GM12878 (cell line): ENCODE results near the gene TBC1D2B. TPM values are rescaled to one million over a fixed set of nuclear protein-coding genes. Genes with fewer than 3 reads are reported as not detected.

Experiments used
- CBX3 ChIP-seq: fragments of 200-600 bp; sonication (generic); IDR thresholded peaks from 2 replicates; pipeline ENCODE4 v1.6.1; 2016; ENCODE audit warnings: low read depth, borderline replicate concordance
- EGR1 ChIP-seq, 2 experiments: IDR thresholded peaks; 1 replicate in 1 of 2; 2 replicates in 1 of 2; pipeline ENCODE4 v1.6.1; 2011 to 2012; ENCODE audit warnings: low read depth in 2 of 2, low read length in 2 of 2, borderline replicate concordance in 1 of 2, mild to moderate bottlenecking in 1 of 2, moderate library complexity in 1 of 2
- ESRRA ChIP-seq: IDR thresholded peaks from 2 replicates; pipeline ENCODE4 v1.6.1; 2012; ENCODE audit warnings: mild to moderate bottlenecking, low read length, improper control_type of control experiment
- ETV6 ChIP-seq, 2 experiments: fragments of 450-650 bp in 1 of 2; IDR thresholded peaks in 1 of 2; conservative IDR thresholded peaks in 1 of 2; 2 replicates each; pipeline ENCODE4 v1.6.1; 2014; ENCODE audit warnings: antibody characterized with exemption in 1 of 2, borderline replicate concordance in 1 of 2, low read depth in 1 of 2, mild to moderate bottlenecking in 1 of 2, moderate library complexity in 1 of 2
- HCFC1 ChIP-seq: fragments of 150-350 bp; IDR thresholded peaks from 2 replicates; pipeline ENCODE4 v1.6.1; 2014; ENCODE audit warnings: low read length
- IKZF2 ChIP-seq, 2 experiments: fragments of 450-650 bp; IDR thresholded peaks; 2 replicates each; pipeline ENCODE4 v1.6.1; 2017; ENCODE audit warnings: mild to moderate bottlenecking in 2 of 2, moderate library complexity in 2 of 2
- IRF3 ChIP-seq: fragments of 450-650 bp; IDR thresholded peaks from 2 replicates; pipeline ENCODE4 v1.6.1; 2014; ENCODE audit warnings: mild to moderate bottlenecking
- IRF4 ChIP-seq: IDR thresholded peaks from 2 replicates; pipeline ENCODE4 v1.6.1; 2011; ENCODE audit warnings: low read depth, low read length
- KAT2A ChIP-seq: conservative IDR thresholded peaks from 2 replicates; pipeline ENCODE4 v1.6.1; 2011; ENCODE audit warnings: low read depth, low read length; ENCODE audit not compliant: control insufficient read depth
- MLLT1 ChIP-seq: fragments of 450-650 bp; IDR thresholded peaks from 2 replicates; pipeline ENCODE4 v1.6.1; 2016; ENCODE audit warnings: mild to moderate bottlenecking
- NFYB ChIP-seq: IDR thresholded peaks from 2 replicates; pipeline ENCODE4 v1.6.1; 2011; ENCODE audit warnings: low read depth, mild to moderate bottlenecking, low read length, improper control_type of control experiment, moderate library complexity; ENCODE audit not compliant: insufficient read depth
- NR2C2 ChIP-seq: IDR thresholded peaks from 2 replicates; pipeline ENCODE4 v1.6.1; 2011; ENCODE audit warnings: borderline replicate concordance, low read depth; ENCODE audit not compliant: control insufficient read depth, insufficient read length
- PKNOX1 ChIP-seq: fragments of 450-650 bp; IDR thresholded peaks from 2 replicates; pipeline ENCODE4 v1.6.1; 2016; ENCODE audit warnings: mild to moderate bottlenecking
- PML ChIP-seq: IDR thresholded peaks from 2 replicates; pipeline ENCODE4 v1.6.1; 2012; ENCODE audit warnings: low read length, inconsistent platforms
- SIX5 ChIP-seq: IDR thresholded peaks from 2 replicates; pipeline ENCODE4 v1.6.1; 2011; ENCODE audit warnings: mild to moderate bottlenecking, low read depth, low read length, moderate library complexity; ENCODE audit not compliant: severe bottlenecking
- STAT1 ChIP-seq: fragments of 450-650 bp; conservative IDR thresholded peaks from 2 replicates; pipeline ENCODE4 v1.6.1; 2014; ENCODE audit warnings: antibody characterized with exemption, mild to moderate bottlenecking
- TAF1 ChIP-seq: IDR thresholded peaks from 2 replicates; pipeline ENCODE4 v1.6.1; 2011; ENCODE audit warnings: mild to moderate bottlenecking, low read depth, low read length, borderline replicate concordance
- TCF12 ChIP-seq: IDR thresholded peaks from 2 replicates; pipeline ENCODE4 v1.6.1; 2011; ENCODE audit warnings: low read depth, mild to moderate bottlenecking, low read length
- polyA plus RNA-seq, 11 experiments: library from polyadenylated mRNA; depleted of rRNA in 4 of 11; unstranded in 6 of 11; stranded (reverse) in 5 of 11; fragments of >200 nt; fragmentation: Nextera tagmentation in 4 of 11; fragmentation: Illumina TruSeq in 1 of 11; extraction: Ambion mirVana in 4 of 11; extraction: Trizol in 1 of 11; gene quantifications; 1 replicate in 1 of 11; 2 replicates in 10 of 11; pipeline versions ENCODE4 v1.2.1 to v1.2.3, GENCODE V29; 2011 to 2016; ENCODE audit warnings: inconsistent platforms in 2 of 11, missing spikeins in 2 of 11, low read depth in 1 of 11
- total RNA-seq, 4 experiments: library from RNA; depleted of rRNA in 3 of 4; stranded (reverse); fragments of >200 nt in 3 of 4; fragmentation: Illumina TruSeq in 1 of 4; extraction: Trizol in 1 of 4; gene quantifications; 2 replicates each; pipeline versions ENCODE4 v1.2.1 to v1.2.3, GENCODE V29; 2013 to 2021
- TF ChIP-seq, protein P1 (sequence below): fragments of 450-650 bp; IDR thresholded peaks from 2 replicates; pipeline ENCODE4 v1.6.1; 2017; ENCODE audit warnings: low read depth, mild to moderate bottlenecking, moderate library complexity
- TF ChIP-seq, protein P2 (sequence below): fragments of 450-650 bp; IDR thresholded peaks from 2 replicates; pipeline ENCODE4 v1.6.1; 2017; ENCODE audit warnings: mild to moderate bottlenecking, moderate library complexity

Gene TBC1D2B
- total and polyA plus RNA-seq, 10 of the 15 experiments (the other 5 are each of a cell fraction or from before 2014, with no cell fraction given): 1.3 to 53.4 (median 19.4) TPM

GRCh38 chr15:78087951-78088772 is 10.7 kb upstream of the TBC1D2B start (continued):
- TF ChIP-seq IRF4: 0 out of 2 replicates have a peak, but pooled peaks have one; percentile 9
- TF ChIP-seq TAF1: no peak
- TF ChIP-seq CBX3: no peak
- no peak for TF ChIP-seq PML
- no peak for TF ChIP-seq PKNOX1
- TF ChIP-seq IKZF2 (IDR thresholded peaks at IDR 0.05): peak; percentile 60 to 71; a peak in 3 of 4 replicates
- no peak for TF ChIP-seq HCFC1
- 0 out of 2 replicates have a peak, but pooled peaks have one; percentile 45 for TF ChIP-seq TCF12
- TF ChIP-seq EGR1 (IDR thresholded peaks at IDR 0.05; ENCODE audit: borderline replicate concordance in 1 of 2, low read depth in 2 of 2, low read length in 2 of 2): no peak
- no peak for TF ChIP-seq IRF3
- no peak for TF ChIP-seq NFYB
- no peak for TF ChIP-seq ESRRA
- no peak for TF ChIP-seq STAT1
- TF ChIP-seq, protein P1, sequence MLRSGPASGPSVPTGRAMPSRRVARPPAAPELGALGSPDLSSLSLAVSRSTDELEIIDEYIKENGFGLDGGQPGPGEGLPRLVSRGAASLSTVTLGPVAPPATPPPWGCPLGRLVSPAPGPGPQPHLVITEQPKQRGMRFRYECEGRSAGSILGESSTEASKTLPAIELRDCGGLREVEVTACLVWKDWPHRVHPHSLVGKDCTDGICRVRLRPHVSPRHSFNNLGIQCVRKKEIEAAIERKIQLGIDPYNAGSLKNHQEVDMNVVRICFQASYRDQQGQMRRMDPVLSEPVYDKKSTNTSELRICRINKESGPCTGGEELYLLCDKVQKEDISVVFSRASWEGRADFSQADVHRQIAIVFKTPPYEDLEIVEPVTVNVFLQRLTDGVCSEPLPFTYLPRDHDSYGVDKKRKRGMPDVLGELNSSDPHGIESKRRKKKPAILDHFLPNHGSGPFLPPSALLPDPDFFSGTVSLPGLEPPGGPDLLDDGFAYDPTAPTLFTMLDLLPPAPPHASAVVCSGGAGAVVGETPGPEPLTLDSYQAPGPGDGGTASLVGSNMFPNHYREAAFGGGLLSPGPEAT: peak; percentile 54; the same call in 1 of the 2 replicates
- TF ChIP-seq KAT2A: no peak
- no peak for TF ChIP-seq NR2C2
- TF ChIP-seq, protein P2, sequence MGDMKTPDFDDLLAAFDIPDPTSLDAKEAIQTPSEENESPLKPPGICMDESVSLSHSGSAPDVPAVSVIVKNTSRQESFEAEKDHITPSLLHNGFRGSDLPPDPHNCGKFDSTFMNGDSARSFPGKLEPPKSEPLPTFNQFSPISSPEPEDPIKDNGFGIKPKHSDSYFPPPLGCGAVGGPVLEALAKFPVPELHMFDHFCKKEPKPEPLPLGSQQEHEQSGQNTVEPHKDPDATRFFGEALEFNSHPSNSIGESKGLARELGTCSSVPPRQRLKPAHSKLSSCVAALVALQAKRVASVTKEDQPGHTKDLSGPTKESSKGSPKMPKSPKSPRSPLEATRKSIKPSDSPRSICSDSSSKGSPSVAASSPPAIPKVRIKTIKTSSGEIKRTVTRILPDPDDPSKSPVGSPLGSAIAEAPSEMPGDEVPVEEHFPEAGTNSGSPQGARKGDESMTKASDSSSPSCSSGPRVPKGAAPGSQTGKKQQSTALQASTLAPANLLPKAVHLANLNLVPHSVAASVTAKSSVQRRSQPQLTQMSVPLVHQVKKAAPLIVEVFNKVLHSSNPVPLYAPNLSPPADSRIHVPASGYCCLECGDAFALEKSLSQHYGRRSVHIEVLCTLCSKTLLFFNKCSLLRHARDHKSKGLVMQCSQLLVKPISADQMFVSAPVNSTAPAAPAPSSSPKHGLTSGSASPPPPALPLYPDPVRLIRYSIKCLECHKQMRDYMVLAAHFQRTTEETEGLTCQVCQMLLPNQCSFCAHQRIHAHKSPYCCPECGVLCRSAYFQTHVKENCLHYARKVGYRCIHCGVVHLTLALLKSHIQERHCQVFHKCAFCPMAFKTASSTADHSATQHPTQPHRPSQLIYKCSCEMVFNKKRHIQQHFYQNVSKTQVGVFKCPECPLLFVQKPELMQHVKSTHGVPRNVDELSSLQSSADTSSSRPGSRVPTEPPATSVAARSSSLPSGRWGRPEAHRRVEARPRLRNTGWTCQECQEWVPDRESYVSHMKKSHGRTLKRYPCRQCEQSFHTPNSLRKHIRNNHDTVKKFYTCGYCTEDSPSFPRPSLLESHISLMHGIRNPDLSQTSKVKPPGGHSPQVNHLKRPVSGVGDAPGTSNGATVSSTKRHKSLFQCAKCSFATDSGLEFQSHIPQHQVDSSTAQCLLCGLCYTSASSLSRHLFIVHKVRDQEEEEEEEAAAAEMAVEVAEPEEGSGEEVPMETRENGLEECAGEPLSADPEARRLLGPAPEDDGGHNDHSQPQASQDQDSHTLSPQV: no peak
- no peak for TF ChIP-seq ETV6 (conservative IDR thresholded peaks at IDR 0.05 in 1 of 2, IDR thresholded peaks at IDR 0.05 in 1 of 2; ENCODE audit: borderline replicate concordance in 1 of 2, low read depth in 1 of 2)
- no peak for TF ChIP-seq MLLT1
- no peak for TF ChIP-seq SIX5
